Measurements from ENCODE around the gene FXYD7.

DNA sequence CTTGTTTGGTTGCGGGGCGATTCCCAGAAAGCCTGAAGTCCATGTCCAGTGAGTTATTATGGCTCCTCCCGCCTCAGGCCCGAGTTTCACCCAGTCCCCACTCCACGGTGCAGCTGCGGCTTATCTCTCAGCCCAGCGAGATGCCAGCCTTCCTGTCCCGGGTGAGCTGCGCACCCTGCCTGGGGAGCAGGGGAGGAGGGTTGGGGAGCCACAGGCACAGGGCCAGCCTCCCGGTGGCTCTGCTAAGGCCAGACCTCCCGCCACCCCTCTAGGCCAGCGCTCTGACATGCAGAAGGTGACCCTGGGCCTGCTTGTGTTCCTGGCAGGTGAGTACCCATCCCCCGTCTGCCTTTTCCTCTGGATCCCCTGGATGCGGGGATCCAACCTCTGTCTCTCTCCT is 24.0 kb upstream of the FXYD7 start:
- TF ChIP-seq, protein P1, sequence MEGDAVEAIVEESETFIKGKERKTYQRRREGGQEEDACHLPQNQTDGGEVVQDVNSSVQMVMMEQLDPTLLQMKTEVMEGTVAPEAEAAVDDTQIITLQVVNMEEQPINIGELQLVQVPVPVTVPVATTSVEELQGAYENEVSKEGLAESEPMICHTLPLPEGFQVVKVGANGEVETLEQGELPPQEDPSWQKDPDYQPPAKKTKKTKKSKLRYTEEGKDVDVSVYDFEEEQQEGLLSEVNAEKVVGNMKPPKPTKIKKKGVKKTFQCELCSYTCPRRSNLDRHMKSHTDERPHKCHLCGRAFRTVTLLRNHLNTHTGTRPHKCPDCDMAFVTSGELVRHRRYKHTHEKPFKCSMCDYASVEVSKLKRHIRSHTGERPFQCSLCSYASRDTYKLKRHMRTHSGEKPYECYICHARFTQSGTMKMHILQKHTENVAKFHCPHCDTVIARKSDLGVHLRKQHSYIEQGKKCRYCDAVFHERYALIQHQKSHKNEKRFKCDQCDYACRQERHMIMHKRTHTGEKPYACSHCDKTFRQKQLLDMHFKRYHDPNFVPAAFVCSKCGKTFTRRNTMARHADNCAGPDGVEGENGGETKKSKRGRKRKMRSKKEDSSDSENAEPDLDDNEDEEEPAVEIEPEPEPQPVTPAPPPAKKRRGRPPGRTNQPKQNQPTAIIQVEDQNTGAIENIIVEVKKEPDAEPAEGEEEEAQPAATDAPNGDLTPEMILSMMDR (IDR thresholded peaks at IDR 0.05; ENCODE audit: insufficient read depth, low read length): no peak
- TF ChIP-seq, protein P2, sequence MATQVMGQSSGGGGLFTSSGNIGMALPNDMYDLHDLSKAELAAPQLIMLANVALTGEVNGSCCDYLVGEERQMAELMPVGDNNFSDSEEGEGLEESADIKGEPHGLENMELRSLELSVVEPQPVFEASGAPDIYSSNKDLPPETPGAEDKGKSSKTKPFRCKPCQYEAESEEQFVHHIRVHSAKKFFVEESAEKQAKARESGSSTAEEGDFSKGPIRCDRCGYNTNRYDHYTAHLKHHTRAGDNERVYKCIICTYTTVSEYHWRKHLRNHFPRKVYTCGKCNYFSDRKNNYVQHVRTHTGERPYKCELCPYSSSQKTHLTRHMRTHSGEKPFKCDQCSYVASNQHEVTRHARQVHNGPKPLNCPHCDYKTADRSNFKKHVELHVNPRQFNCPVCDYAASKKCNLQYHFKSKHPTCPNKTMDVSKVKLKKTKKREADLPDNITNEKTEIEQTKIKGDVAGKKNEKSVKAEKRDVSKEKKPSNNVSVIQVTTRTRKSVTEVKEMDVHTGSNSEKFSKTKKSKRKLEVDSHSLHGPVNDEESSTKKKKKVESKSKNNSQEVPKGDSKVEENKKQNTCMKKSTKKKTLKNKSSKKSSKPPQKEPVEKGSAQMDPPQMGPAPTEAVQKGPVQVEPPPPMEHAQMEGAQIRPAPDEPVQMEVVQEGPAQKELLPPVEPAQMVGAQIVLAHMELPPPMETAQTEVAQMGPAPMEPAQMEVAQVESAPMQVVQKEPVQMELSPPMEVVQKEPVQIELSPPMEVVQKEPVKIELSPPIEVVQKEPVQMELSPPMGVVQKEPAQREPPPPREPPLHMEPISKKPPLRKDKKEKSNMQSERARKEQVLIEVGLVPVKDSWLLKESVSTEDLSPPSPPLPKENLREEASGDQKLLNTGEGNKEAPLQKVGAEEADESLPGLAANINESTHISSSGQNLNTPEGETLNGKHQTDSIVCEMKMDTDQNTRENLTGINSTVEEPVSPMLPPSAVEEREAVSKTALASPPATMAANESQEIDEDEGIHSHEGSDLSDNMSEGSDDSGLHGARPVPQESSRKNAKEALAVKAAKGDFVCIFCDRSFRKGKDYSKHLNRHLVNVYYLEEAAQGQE (IDR thresholded peaks at IDR 0.05; ENCODE audit: insufficient replicate concordance, low read depth): no peak
- TF ChIP-seq GABPA (IDR thresholded peaks at IDR 0.05; ENCODE audit: low read depth): no peak
